GM23338 (cell line): ENCODE results near the gene LPIN1. TPM values are rescaled to one million over a fixed set of nuclear protein-coding genes. Genes with fewer than 3 reads are reported as not detected.

Experiments used
- ATAC-seq: fragments of 200-7000 bp; cut with Tn5 transposase; 3 replicates; pipeline ENCODE4 v1.9.1; 2020
- DNase-seq: peaks from one replicate; pipeline ENCODE4 v3.0.0-alpha.2; 2015; ENCODE audit warnings: low spot score
- H2AFZ ChIP-seq: fragments of 200-600 bp; sonication (generic); 2 replicates; pipeline ENCODE4 v1.8.0; 2016; ENCODE audit warnings: antibody characterized with exemption, mild to moderate bottlenecking, moderate library complexity
- H3F3A ChIP-seq: fragments of 200-600 bp; sonication (generic); replicated peaks from 2 replicates; pipeline ENCODE4 v1.8.0; 2017; ENCODE audit warnings: antibody characterized with exemption, mixed run types, low read depth
- H3K27ac ChIP-seq: fragments of 200-600 bp; sonication (generic); 2 replicates; pipeline ENCODE4 v1.6.1; 2016; ENCODE audit warnings: low read depth
- H3K27me3 ChIP-seq: fragments of 200-600 bp; sonication (generic); 2 replicates; pipeline ENCODE4 v1.8.0; 2016; ENCODE audit warnings: mild to moderate bottlenecking, mixed run types, moderate library complexity; ENCODE audit not compliant: insufficient read depth
- H3K36me3 ChIP-seq: fragments of 200-600 bp; sonication (generic); 2 replicates; pipeline ENCODE4 v1.8.0; 2016; ENCODE audit warnings: mild to moderate bottlenecking; ENCODE audit not compliant: insufficient read depth
- H3K4me1 ChIP-seq: fragments of 200-600 bp; sonication (generic); 2 replicates; pipeline ENCODE4 v1.8.0; 2016; ENCODE audit warnings: mild to moderate bottlenecking, moderate library complexity; ENCODE audit not compliant: insufficient read depth
- H3K4me2 ChIP-seq: fragments of 200-600 bp; sonication (generic); 2 replicates; pipeline ENCODE4 v1.7.1; 2017; ENCODE audit warnings: mixed run types
- H3K4me3 ChIP-seq: fragments of 200-600 bp; sonication (generic); 2 replicates; pipeline ENCODE4 v1.6.1; 2016; ENCODE audit warnings: mixed run types
- H3K79me2 ChIP-seq: fragments of 200-600 bp; sonication (generic); replicated peaks from 2 replicates; pipeline ENCODE4 v1.8.0; 2017; ENCODE audit warnings: mild to moderate bottlenecking; ENCODE audit not compliant: insufficient read depth
- H3K9me2 ChIP-seq: fragments of 200-600 bp; sonication (generic); 2 replicates; pipeline ENCODE4 v1.8.0; 2017; ENCODE audit not compliant: insufficient read depth
- H4K20me1 ChIP-seq: fragments of 200-600 bp; sonication (generic); replicated peaks from 2 replicates; pipeline ENCODE4 v1.8.0; 2017; ENCODE audit warnings: mild to moderate bottlenecking; ENCODE audit not compliant: insufficient read depth
- H3K27ac Mint-ChIP-seq: 2 replicates; pipeline ENCODE4 v1.8.0; 2020; ENCODE audit warnings: inconsistent platforms, mild to moderate bottlenecking, moderate library complexity, mixed read lengths
- H3K27me3 Mint-ChIP-seq: 3 replicates; pipeline ENCODE4 v1.8.0; 2022; ENCODE audit warnings: low read depth, mild to moderate bottlenecking, moderate library complexity, mixed read lengths, inconsistent platforms; ENCODE audit not compliant: insufficient read depth, poor library complexity
- H3K36me3 Mint-ChIP-seq: 3 replicates; pipeline ENCODE4 v1.8.0; 2021; ENCODE audit warnings: low read depth, mild to moderate bottlenecking, inconsistent platforms, moderate library complexity, mixed read lengths
- H3K4me1 Mint-ChIP-seq: 3 replicates; pipeline ENCODE4 v1.8.0; 2020; ENCODE audit warnings: mild to moderate bottlenecking, inconsistent platforms, mixed read lengths
- H3K4me3 Mint-ChIP-seq: 3 replicates; pipeline ENCODE4 v1.8.0; 2021; ENCODE audit warnings: moderate library complexity, mild to moderate bottlenecking, inconsistent platforms, mixed read lengths
- H3K9me3 Mint-ChIP-seq: 3 replicates; pipeline ENCODE4 v1.8.0; 2020; ENCODE audit warnings: moderate library complexity, mild to moderate bottlenecking, inconsistent platforms, mixed read lengths
- ETS1 ChIP-seq: IDR thresholded peaks from 2 replicates; pipeline ENCODE4 v1.6.1; 2016; ENCODE audit warnings: antibody characterized with exemption
- EZH2phosphoT487 ChIP-seq: fragments of 200-600 bp; sonication (generic); IDR thresholded peaks from one replicate; pipeline ENCODE4 v1.8.1; 2018; ENCODE audit warnings: antibody characterized with exemption; ENCODE audit not compliant: unreplicated experiment
- NANOG ChIP-seq: IDR thresholded peaks from 2 replicates; pipeline ENCODE4 v1.6.1; 2016; ENCODE audit warnings: antibody characterized with exemption, borderline replicate concordance
- POLR2AphosphoS5 ChIP-seq: IDR thresholded peaks from 2 replicates; pipeline ENCODE4 v1.6.1; 2016; ENCODE audit warnings: antibody characterized with exemption, low read depth
- STAT1 ChIP-seq: IDR thresholded peaks from one replicate; pipeline ENCODE4 v1.6.1; 2016; ENCODE audit warnings: antibody characterized with exemption; ENCODE audit not compliant: unreplicated experiment
- ZNF331 ChIP-seq: fragments of 250-450 bp; sonication (Bioruptor Pico); IDR thresholded peaks from 2 replicates; pipeline ENCODE4 v1.5.0; 2020; ENCODE audit warnings: low read depth, mild to moderate bottlenecking, moderate library complexity
- ZNF462 ChIP-seq: fragments of 250-450 bp; sonication (Bioruptor Pico); IDR thresholded peaks from 2 replicates; pipeline ENCODE4 v1.5.0; 2020; ENCODE audit warnings: mild to moderate bottlenecking, moderate library complexity
- polyA plus RNA-seq: library from polyadenylated mRNA; unstranded; fragments of >200 nt; fragmentation: Nextera tagmentation; extraction: Ambion mirVana; gene quantifications from 2 replicates; pipeline ENCODE4 v1.2.1, GENCODE V29; 2016
- total RNA-seq: library from RNA; depleted of rRNA; stranded (reverse); fragments of >200 nt; shearing (Covaris generic); gene quantifications from 2 replicates; pipeline ENCODE4 v1.2.3, GENCODE V29; 2014

LPIN1 gene
- total and polyA plus RNA-seq, 2 experiments from 2014 or later: 4.4 to 9.5 TPM

- H3K4me1 Mint-ChIP-seq: no peaks in the 10 kb centered on the region; the same call in 2 of the 3 replicates
- Histone ChIP-seq H3K36me3 (no peaks in the 10 kb centered on the region), H3K4me3 (no peak overlapping the region), H3F3A (no peaks in the 10 kb centered on the region), H3K9me2 (no peaks in the 10 kb centered on the region), H3K4me2 (no peak overlapping the region), H3K4me1 (no peaks in the 10 kb centered on the region), H4K20me1 (no peaks in the 10 kb centered on the region), H3K27me3 (no peaks in the 10 kb centered on the region), H3K27ac (no peak overlapping the region), H3K79me2 (no peaks in the 10 kb centered on the region), H2AFZ (0 out of 2 replicates have a peak overlapping the region, but pooled peaks have one; percentile 23)
- TF ChIP-seq EZH2phosphoT487: no peak
- no peak for TF ChIP-seq ETS1
- TF ChIP-seq NANOG: no peak
- TF ChIP-seq POLR2AphosphoS5: no peak
- TF ChIP-seq ZNF462 (CRISPR knock-in tag): no peak
- no peak for TF ChIP-seq STAT1
- TF ChIP-seq ZNF331 (CRISPR knock-in tag): no peak
- no peak for DNase-seq
- H3K27ac Mint-ChIP-seq: no peak overlapping the region
- H3K4me3 Mint-ChIP-seq: no peak overlapping the region
- no peaks in the 10 kb centered on the region for H3K36me3 Mint-ChIP-seq
- no peak; the same call in 2 of the 3 replicates for ATAC-seq
- H3K27me3 Mint-ChIP-seq: peaks cover 6% of the 10 kb centered on the region
- no peaks in the 10 kb centered on the region for H3K9me3 Mint-ChIP-seq
Observed at GRCh38 chr2:11697103-11697871, 49.1 kb upstream of the LPIN1 start.
